HCT116 (cell line): ENCODE measurements around the gene PDZD8. TPM values are rescaled to one million over a fixed set of nuclear protein-coding genes. Genes with fewer than 3 reads are reported as not detected.

Experiments
- ATAC-seq: fragments of 200-7000 bp; cut with Tn5 transposase; 2 replicates; pipeline ENCODE4 v1.9.1; 2020; ENCODE audit warnings: mild to moderate bottlenecking, moderate library complexity
- BruUV-seq: library from RNA; stranded (reverse); fragments of 400-500 nt; replicated peaks from 2 replicates; lab custom pipeline; 2021; lab: Mats Ljungman, UMichigan
- CTCF ChIA-PET: fragments of 300-600 bp; sonication (Branson Sonifier 250); formaldehyde crosslinking; loops from one replicate; lab custom pipeline; 2021; ENCODE audit warnings: antibody characterized with exemption; lab: Charles Lee
- POLR2A ChIA-PET: fragments of 300-600, 350-600 bp; sonication (Branson Sonifier 250); formaldehyde crosslinking; loops from one replicate; lab custom pipeline; 2021; ENCODE audit warnings: antibody characterized with exemption; lab: Charles Lee
- RAD21 ChIA-PET, 2 experiments: fragments of 300-600 bp; sonication (Branson Sonifier 250); formaldehyde crosslinking; loops; one replicate each; lab custom pipeline; 2023; ENCODE audit warnings: low total read pairs in 2 of 2; ENCODE audit not compliant: uncharacterized antibody in 2 of 2, unreplicated experiment in 2 of 2, low non-redundant PET in 1 of 2; lab: Charles Lee
- DNase-seq: peaks from one replicate; pipeline ENCODE4 v3.0.0-alpha.2; 2010; ENCODE audit warnings: low read depth, low spot score
- H2AFZ ChIP-seq: fragments of 200-600 bp; shearing (Covaris generic), sonication (generic); 2 replicates; pipeline ENCODE4 v1.6.1; 2017; ENCODE audit warnings: low read depth, mixed run types, mixed read lengths, antibody characterized with exemption, low read length; ENCODE audit not compliant: poor library complexity, severe bottlenecking
- H3K27ac ChIP-seq: 2 replicates; pipeline ENCODE4 v1.5.1; 2012; ENCODE audit warnings: low read depth, low read length
- H3K27me3 ChIP-seq: fragments of 200-600 bp; sonication (generic); 2 replicates; pipeline ENCODE4 v1.6.1; 2016; ENCODE audit warnings: mixed run types, low read length, mixed read lengths; ENCODE audit not compliant: insufficient read depth
- H3K36me3 ChIP-seq, 2 experiments: fragments of 200-500 bp in 1 of 2; fragments of 200-600 bp in 1 of 2; sonication (Bioruptor generic) in 1 of 2; sonication (generic) in 1 of 2; 2 replicates each; pipeline versions ENCODE4 v1.5.1 to v1.6.1; 2014 to 2016; ENCODE audit warnings: low read length in 2 of 2, inconsistent platforms in 1 of 2, mixed read lengths in 1 of 2, mixed run types in 1 of 2; ENCODE audit not compliant: insufficient read depth in 2 of 2, control insufficient read depth in 1 of 2
- H3K4me1 ChIP-seq, 2 experiments: fragments of 200-600 bp in 1 of 2; sonication (generic) in 1 of 2; 2 replicates each; pipeline versions ENCODE4 v1.5.1 to v1.6.1; 2012 to 2017; ENCODE audit warnings: low read length in 2 of 2, inconsistent platforms in 1 of 2, mild to moderate bottlenecking in 1 of 2, mixed read lengths in 1 of 2, mixed run types in 1 of 2, moderate library complexity in 1 of 2; ENCODE audit not compliant: insufficient read depth in 2 of 2, control insufficient read depth in 1 of 2
- H3K4me2 ChIP-seq: fragments of 200-600 bp; sonication (generic); 2 replicates; pipeline ENCODE4 v1.6.1; 2017; ENCODE audit warnings: mixed run types, low read length, mixed read lengths
- H3K4me3 ChIP-seq, 2 experiments: fragments of 200-600 bp in 1 of 2; sonication (generic) in 1 of 2; replicated peaks in 1 of 2; 2 replicates each; pipeline ENCODE4 v1.5.1; 2011 to 2016; ENCODE audit warnings: low read length in 2 of 2, control low read depth in 1 of 2, low read depth in 1 of 2, mild to moderate bottlenecking in 1 of 2, mixed read lengths in 1 of 2, mixed run types in 1 of 2
- H3K79me2 ChIP-seq: fragments of 200-600 bp; sonication (generic); 2 replicates; pipeline ENCODE4 v1.6.1; 2017; ENCODE audit warnings: mild to moderate bottlenecking, mixed run types, low read length, moderate library complexity, mixed read lengths; ENCODE audit not compliant: insufficient read depth
- H3K9ac ChIP-seq: fragments of 200-600 bp; sonication (generic); 2 replicates; pipeline ENCODE4 v1.6.1; 2016; ENCODE audit warnings: low read length, mixed read lengths
- H3K9me2 ChIP-seq: fragments of 200-600 bp; sonication (generic), shearing (Covaris generic); 2 replicates; pipeline ENCODE4 v1.6.1; 2017; ENCODE audit warnings: mixed run types, mild to moderate bottlenecking, moderate library complexity; ENCODE audit not compliant: insufficient read depth
- H3K9me3 ChIP-seq, 2 experiments: fragments of 200-500 bp in 1 of 2; fragments of 200-600 bp in 1 of 2; sonication (Bioruptor generic) in 1 of 2; sonication (generic) in 1 of 2; 2 replicates each; pipeline ENCODE4 v1.6.1; 2014 to 2017; ENCODE audit warnings: low read length in 2 of 2, mixed read lengths in 2 of 2, inconsistent platforms in 1 of 2, low read depth in 1 of 2, mild to moderate bottlenecking in 1 of 2, mixed run types in 1 of 2, moderate library complexity in 1 of 2; ENCODE audit not compliant: control insufficient read depth in 1 of 2, insufficient read depth in 1 of 2
- H4K20me1 ChIP-seq: fragments of 200-600 bp; sonication (generic), shearing (Covaris generic); 2 replicates; pipeline ENCODE4 v1.6.1; 2017; ENCODE audit warnings: mixed run types, mild to moderate bottlenecking, moderate library complexity; ENCODE audit not compliant: insufficient read depth
- CBX3 ChIP-seq: IDR thresholded peaks from 2 replicates; pipeline ENCODE4 v1.6.1; 2012; ENCODE audit warnings: low read depth
- POLR2AphosphoS5 ChIP-seq: IDR thresholded peaks from 2 replicates; pipeline ENCODE4 v1.6.1; 2011; ENCODE audit warnings: mild to moderate bottlenecking, low read depth, low read length, moderate library complexity
- SIN3A ChIP-seq: IDR thresholded peaks from 2 replicates; pipeline ENCODE4 v1.6.1; 2012; ENCODE audit warnings: low read depth
- YY1 ChIP-seq: IDR thresholded peaks from 2 replicates; pipeline ENCODE4 v1.6.1; 2011; ENCODE audit warnings: low read length, low read depth, moderate library complexity, mild to moderate bottlenecking; ENCODE audit not compliant: insufficient replicate concordance; ENCODE audit errors: extremely low read depth
- intact Hi-C: fragments of 100-400 bp; cut with micrococcal nuclease; formaldehyde crosslinking; loops from 2 replicates; pipeline ENCODE4 v1.10.0; 2022
- total RNA-seq: library from RNA; stranded (reverse); gene quantifications from one replicate; pipeline ENCODE4 v1.2.1, GENCODE V29; 2021; ENCODE audit not compliant: unreplicated experiment
- TF ChIP-seq, protein P1 (sequence below): IDR thresholded peaks from 2 replicates; pipeline ENCODE4 v1.6.1; 2012; ENCODE audit warnings: low read depth

Gene PDZD8
- total RNA-seq, 1 experiment from 2014 or later: 61.7 TPM

DNA sequence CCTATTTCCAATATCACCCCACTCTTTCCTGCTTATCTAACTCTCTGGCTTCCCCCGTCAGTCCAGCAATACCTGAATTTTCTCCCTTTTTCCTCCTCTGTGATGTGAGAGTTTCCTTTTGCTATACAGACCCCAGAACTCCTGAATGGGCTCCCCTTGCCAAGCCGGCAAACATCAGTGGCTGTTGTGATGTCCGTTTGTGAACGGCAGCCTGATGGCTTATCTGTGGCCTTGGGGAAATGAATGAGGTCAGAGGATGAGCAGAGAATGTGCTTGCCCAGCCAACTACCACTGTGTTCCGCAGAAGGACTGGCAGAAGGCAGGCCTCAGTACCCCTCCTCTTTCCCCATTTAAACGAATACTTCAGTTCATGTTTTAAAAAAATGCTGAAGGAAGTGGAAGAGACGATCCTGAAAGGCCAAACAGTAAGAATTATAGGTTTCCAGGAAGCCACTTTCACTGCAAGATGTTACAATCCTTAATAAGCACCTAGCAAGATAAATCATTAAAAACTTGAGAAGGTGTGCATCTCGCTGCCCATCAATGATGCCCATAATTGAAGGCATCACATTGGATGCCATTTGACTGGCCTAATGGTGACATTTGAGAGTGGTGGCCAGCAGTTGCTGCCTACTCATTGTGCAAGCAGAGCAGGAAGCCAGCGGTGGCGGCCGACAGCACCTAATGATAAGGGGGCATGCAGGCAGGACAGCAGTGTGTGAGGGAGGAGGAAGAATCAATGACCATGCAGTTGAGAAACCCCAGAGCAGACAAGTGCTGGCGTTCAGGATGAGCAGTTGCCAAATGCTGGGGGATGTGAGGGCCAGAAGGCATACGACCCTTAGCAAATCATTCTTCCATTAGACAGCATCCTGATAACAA lies 102.8 kb downstream of the PDZD8 start:
- no peak overlapping the region for H3K9ac ChIP-seq
- DNase-seq (no peak), ATAC-seq (no peak)
- no peak overlapping the region for H3K4me3 ChIP-seq
- POLR2A ChIA-PET: no interaction called here
- RAD21 ChIA-PET: no interaction called here
- no peaks in the 10 kb centered on the region for H3K9me3 ChIP-seq
- CTCF ChIA-PET: no interaction called here
- H3K9me2 ChIP-seq: no peaks in the 10 kb centered on the region
- intact Hi-C loops: no loop called here
- no peaks in the 10 kb centered on the region for H3K27me3 ChIP-seq
- no peaks in the 10 kb centered on the region for H3K79me2 ChIP-seq
- peak overlapping the region; percentile 27; the same call in 1 of the 2 replicates for H3K27ac ChIP-seq
- H3K36me3 ChIP-seq: no peaks in the 10 kb centered on the region
- no peak for TF ChIP-seq SIN3A
- no peak for TF ChIP-seq CBX3
- no peak for TF ChIP-seq POLR2AphosphoS5
- TF ChIP-seq, protein P1, sequence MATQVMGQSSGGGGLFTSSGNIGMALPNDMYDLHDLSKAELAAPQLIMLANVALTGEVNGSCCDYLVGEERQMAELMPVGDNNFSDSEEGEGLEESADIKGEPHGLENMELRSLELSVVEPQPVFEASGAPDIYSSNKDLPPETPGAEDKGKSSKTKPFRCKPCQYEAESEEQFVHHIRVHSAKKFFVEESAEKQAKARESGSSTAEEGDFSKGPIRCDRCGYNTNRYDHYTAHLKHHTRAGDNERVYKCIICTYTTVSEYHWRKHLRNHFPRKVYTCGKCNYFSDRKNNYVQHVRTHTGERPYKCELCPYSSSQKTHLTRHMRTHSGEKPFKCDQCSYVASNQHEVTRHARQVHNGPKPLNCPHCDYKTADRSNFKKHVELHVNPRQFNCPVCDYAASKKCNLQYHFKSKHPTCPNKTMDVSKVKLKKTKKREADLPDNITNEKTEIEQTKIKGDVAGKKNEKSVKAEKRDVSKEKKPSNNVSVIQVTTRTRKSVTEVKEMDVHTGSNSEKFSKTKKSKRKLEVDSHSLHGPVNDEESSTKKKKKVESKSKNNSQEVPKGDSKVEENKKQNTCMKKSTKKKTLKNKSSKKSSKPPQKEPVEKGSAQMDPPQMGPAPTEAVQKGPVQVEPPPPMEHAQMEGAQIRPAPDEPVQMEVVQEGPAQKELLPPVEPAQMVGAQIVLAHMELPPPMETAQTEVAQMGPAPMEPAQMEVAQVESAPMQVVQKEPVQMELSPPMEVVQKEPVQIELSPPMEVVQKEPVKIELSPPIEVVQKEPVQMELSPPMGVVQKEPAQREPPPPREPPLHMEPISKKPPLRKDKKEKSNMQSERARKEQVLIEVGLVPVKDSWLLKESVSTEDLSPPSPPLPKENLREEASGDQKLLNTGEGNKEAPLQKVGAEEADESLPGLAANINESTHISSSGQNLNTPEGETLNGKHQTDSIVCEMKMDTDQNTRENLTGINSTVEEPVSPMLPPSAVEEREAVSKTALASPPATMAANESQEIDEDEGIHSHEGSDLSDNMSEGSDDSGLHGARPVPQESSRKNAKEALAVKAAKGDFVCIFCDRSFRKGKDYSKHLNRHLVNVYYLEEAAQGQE: no peak
- no peak for TF ChIP-seq YY1
- TF ChIP-seq, all 23 proteins: peak for 0
- H3K4me2 ChIP-seq: peak overlapping the region; percentile 52
- H3K4me1 ChIP-seq: peaks cover 17 to 21% of the 10 kb centered on the region in 2 experiments
- no peak overlapping the region for H2AFZ ChIP-seq
- BruUV-seq: no TSS peak
- H4K20me1 ChIP-seq: no peaks in the 10 kb centered on the region
